Tibial nerve (tissue), 4 donors: ENCODE data around the gene ATP2C2. TPM values are rescaled to one million over a fixed set of nuclear protein-coding genes. Genes with fewer than 3 reads are reported as not detected.
A peak's percentile ranks its signal among the peaks of the same experiment; 100 is the strongest.

ENCODE experiments used
- DNase-seq, 2 donors: peaks; one replicate each; pipeline ENCODE4 v3.0.0-alpha.2; 2019; ENCODE audit warnings: low spot score in 2 of 2
- H3K27ac ChIP-seq, 4 donors: fragments of 200-600 bp; sonication (generic) in 3 of 4; one replicate each; pipeline ENCODE4 v1.5.1; 2017 to 2019; ENCODE audit warnings: mild to moderate bottlenecking in 1 of 4
- H3K27me3 ChIP-seq, 2 donors: fragments of 200-600 bp; sonication (generic) in 1 of 2; one replicate each; pipeline versions ENCODE4 v1.5.1 to v1.6.0; 2017 to 2019
- H3K36me3 ChIP-seq, 3 donors: fragments of 200-600 bp; sonication (generic); one replicate each; pipeline ENCODE4 v1.5.1; 2018 to 2019
- H3K4me1 ChIP-seq, 4 donors: fragments of 200-600 bp; sonication (generic) in 3 of 4; one replicate each; pipeline ENCODE4 v1.5.1; 2017 to 2019
- H3K4me3 ChIP-seq, 4 donors: fragments of 200-600 bp; sonication (generic) in 3 of 4; one replicate each; pipeline ENCODE4 v1.5.1; 2017 to 2019; ENCODE audit warnings: mild to moderate bottlenecking in 1 of 4, moderate library complexity in 1 of 4
- H3K9me3 ChIP-seq, 4 donors: fragments of 200-600 bp; sonication (generic) in 3 of 4; one replicate each; pipeline ENCODE4 v1.5.1; 2017 to 2019
- CTCF ChIP-seq, 5 experiments: fragments of 200-600 bp in 3 of 5; fragments of 450-650 bp in 2 of 5; sonication (generic) in 3 of 5; IDR thresholded peaks; one replicate each; pipeline ENCODE4 v1.5.1; 2016 to 2019; ENCODE audit warnings: antibody characterized with exemption in 5 of 5, mild to moderate bottlenecking in 3 of 5, moderate library complexity in 2 of 5
- EP300 ChIP-seq, 2 donors: sonication (generic); formaldehyde crosslinking; IDR thresholded peaks; one replicate each; pipeline ENCODE4 v1.6.1; 2017; ENCODE audit warnings: antibody characterized with exemption in 2 of 2, mild to moderate bottlenecking in 1 of 2
- POLR2A ChIP-seq, 2 donors: fragments of 450-650 bp; IDR thresholded peaks; one replicate each; pipeline ENCODE4 v1.6.1; 2017; ENCODE audit warnings: antibody characterized with exemption in 2 of 2, mild to moderate bottlenecking in 2 of 2, moderate library complexity in 2 of 2
- WGBS, 2 donors: methylation state at CpG; one replicate each; pipeline ENCODE4 v1.1.5; 2018; 5-methylcytosine and 5-hydroxymethylcytosine counted together
- total RNA-seq, 4 donors: library from RNA; depleted of rRNA; stranded (reverse); fragments of >200 nt; gene quantifications; one replicate each; pipeline ENCODE4 v1.1.0, GENCODE V29; 2016

ATP2C2 gene
- total RNA-seq, 4 donors from 2014 or later = not detected

- no peaks in the 10 kb centered on the region for H3K9me3 ChIP-seq
- DNase-seq = no peak
- H3K27ac ChIP-seq = no peak overlapping the region
- no peak for TF ChIP-seq EP300 (IDR thresholded peaks at IDR 0.05)
- WGBS, 2 donors = 73 to 84% methylated on average over 4 of the region's 4 CpGs
- H3K36me3 ChIP-seq = no peaks in the 10 kb centered on the region
- peaks cover 0 to 12% (median 3%) of the 10 kb centered on the region in 4 donors for H3K4me1 ChIP-seq
- H3K4me3 ChIP-seq = no peak overlapping the region
- H3K27me3 ChIP-seq = peaks cover 0 to 55% of the 10 kb centered on the region in 2 donors
Observed at GRCh38 chr16:84371553-84371865, 3.2 kb downstream of the ATP2C2 start.

DNA sequence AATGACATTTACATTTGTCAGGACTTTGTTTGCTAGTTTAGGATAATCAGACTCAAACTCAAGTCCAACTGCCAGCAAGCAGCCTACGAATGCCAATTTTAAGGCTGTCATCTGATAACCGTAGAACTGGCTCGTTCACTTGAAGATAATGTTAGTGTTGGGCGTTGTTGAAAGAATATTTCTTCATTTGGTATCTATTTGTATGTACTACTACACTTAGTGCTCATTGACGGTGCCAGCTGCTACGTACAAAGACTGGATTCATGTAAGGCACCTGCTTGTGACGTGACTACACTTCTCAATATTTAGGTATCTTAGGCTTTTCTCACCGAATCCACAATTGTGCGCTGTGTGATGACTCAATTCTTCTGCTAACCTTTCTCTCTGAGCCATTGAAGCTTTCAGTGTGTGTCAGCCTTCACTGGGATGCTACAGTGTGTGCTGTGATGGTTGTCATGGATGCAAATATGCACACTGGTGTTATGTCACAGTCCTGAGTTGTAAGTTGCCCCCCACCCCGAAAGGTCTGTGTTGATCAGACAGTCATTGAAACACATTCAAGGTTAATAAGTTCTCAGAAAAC lies 5.7 kb downstream of the ATP2C2 start:
- no peaks in the 10 kb centered on the region for H3K36me3 ChIP-seq
- 78 to 86% methylated on average over 10 of the region's 10 CpGs for WGBS, 2 donors
- H3K27ac ChIP-seq = no peak overlapping the region
- H3K4me1 ChIP-seq = peaks cover 0 to under 1% (median 0%) of the 10 kb centered on the region in 4 donors
- no peak overlapping the region for H3K4me3 ChIP-seq
- no peaks in the 10 kb centered on the region for H3K9me3 ChIP-seq
- DNase-seq = no peak
- TF ChIP-seq EP300 (IDR thresholded peaks at IDR 0.05) = no peak
- TF ChIP-seq POLR2A (IDR thresholded peaks at IDR 0.05) = no peak
- no peak for TF ChIP-seq CTCF (IDR thresholded peaks at IDR 0.05)
- peaks cover 0 to 30% of the 10 kb centered on the region in 2 donors for H3K27me3 ChIP-seq

DNA sequence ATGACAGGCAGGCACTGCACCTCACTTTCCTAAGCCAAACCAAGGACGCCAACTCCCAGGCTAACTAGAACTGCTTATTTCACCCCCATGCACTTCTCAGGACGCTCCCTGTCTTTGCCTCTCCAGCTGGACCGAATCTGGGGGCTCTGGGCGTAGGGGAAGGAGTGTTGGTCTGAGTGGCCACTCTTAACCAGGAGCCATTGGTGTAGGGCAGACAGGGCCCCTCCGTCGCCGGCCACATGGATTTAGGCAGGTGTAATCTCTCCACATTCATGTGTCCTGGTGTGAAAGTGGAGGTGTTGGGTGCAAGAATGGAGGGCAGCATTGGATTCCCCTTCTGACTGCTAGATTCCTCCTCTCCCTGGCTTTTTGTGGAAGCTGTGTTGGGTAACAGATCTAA lies 9.8 kb downstream of the ATP2C2 start:
- WGBS, 2 donors = 92 to 96% methylated on average over 7 of the region's 7 CpGs
- peaks cover 0 to 4% of the 10 kb centered on the region in 2 donors for H3K27me3 ChIP-seq
- peaks cover 0 to 5% (median 0%) of the 10 kb centered on the region in 4 donors for H3K4me1 ChIP-seq
- H3K4me3 ChIP-seq = no peak overlapping the region
- H3K9me3 ChIP-seq = no peaks in the 10 kb centered on the region
- no peak for DNase-seq
- TF ChIP-seq POLR2A (IDR thresholded peaks at IDR 0.05) (no peak), CTCF (IDR thresholded peaks at IDR 0.05) (no peak), EP300 (IDR thresholded peaks at IDR 0.05) (no peak)
- H3K36me3 ChIP-seq = no peaks in the 10 kb centered on the region
- peak overlapping the region in 1 of 4 donors; percentile 74 for H3K27ac ChIP-seq

- Histone ChIP-seq H3K27ac (peak overlapping the region in 1 of 4 donors; percentile 74), H3K36me3 (no peaks in the 10 kb centered on the region), H3K4me3 (no peak overlapping the region), H3K4me1 (peaks cover 0 to 5% (median 0%) of the 10 kb centered on the region in 4 donors), H3K9me3 (no peaks in the 10 kb centered on the region), H3K27me3 (peaks cover 0 to 4% of the 10 kb centered on the region in 2 donors)
- TF ChIP-seq CTCF (IDR thresholded peaks at IDR 0.05) (no peak), POLR2A (IDR thresholded peaks at IDR 0.05) (no peak), EP300 (IDR thresholded peaks at IDR 0.05) (peak in 1 of 2 donors; percentile 43)
- 64 to 70% methylated on average over 13 of the region's 13 CpGs for WGBS, 2 donors
- DNase-seq = no peak
Observed at GRCh38 chr16:84378567-84378966, 10.2 kb downstream of the ATP2C2 start.

DNA sequence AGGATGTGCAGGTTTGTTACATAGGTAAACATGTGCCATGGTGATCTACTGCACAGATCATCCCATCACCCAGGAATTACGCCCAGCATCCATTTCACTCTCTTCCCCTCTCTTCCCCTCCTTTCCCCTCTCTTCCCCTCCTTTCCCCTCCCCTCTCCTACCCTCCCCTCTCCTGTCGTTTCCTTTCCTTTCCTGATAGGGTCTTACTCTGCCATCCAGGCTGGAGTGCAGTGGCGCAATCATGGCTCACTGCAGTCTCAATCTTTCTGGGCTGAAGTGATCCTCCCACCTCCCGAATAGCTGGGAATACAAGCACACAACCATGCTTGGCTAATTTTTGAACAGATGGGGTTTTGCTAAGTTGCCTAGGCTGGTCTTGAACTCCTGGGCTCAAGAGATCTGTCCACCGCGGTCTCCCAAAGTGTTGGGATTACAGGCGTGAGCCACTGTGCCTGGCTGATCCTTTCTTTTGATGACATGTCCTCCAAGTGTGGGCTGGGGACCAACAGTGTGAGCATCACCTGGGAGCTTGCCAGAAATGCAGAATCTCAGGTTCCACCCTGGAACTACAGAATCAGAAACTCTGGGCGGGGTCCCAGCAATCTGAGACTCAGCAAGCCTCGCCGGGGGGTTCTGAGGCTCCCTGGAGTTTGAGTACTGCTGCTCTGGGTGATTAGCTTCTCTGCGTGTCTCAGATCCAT lies 10.8 kb downstream of the ATP2C2 start:
- no peak for DNase-seq
- no peak overlapping the region for H3K4me3 ChIP-seq
- 76 to 78% methylated on average over 11 of the region's 11 CpGs for WGBS, 2 donors
- peaks cover 0 to 3% (median 0%) of the 10 kb centered on the region in 4 donors for H3K9me3 ChIP-seq
- TF ChIP-seq CTCF (IDR thresholded peaks at IDR 0.05) = no peak
- no peak for TF ChIP-seq POLR2A (IDR thresholded peaks at IDR 0.05)
- TF ChIP-seq EP300 (IDR thresholded peaks at IDR 0.05) = no peak
- peak overlapping the region in 1 of 4 donors; percentile 58 for H3K27ac ChIP-seq
- no peaks in the 10 kb centered on the region for H3K36me3 ChIP-seq
- H3K27me3 ChIP-seq = peaks cover 0 to 2% of the 10 kb centered on the region in 2 donors
- H3K4me1 ChIP-seq = peaks cover 0 to 5% (median 0%) of the 10 kb centered on the region in 4 donors
